Measurements from ENCODE around the gene FAM174B. TPM values are rescaled to one million over a fixed set of nuclear protein-coding genes. Genes with fewer than 3 reads are reported as not detected.

The FAM174B gene
- total and polyA plus RNA-seq, 2 donors from 2014 or later = 9.8 to 13.8 TPM

DNA sequence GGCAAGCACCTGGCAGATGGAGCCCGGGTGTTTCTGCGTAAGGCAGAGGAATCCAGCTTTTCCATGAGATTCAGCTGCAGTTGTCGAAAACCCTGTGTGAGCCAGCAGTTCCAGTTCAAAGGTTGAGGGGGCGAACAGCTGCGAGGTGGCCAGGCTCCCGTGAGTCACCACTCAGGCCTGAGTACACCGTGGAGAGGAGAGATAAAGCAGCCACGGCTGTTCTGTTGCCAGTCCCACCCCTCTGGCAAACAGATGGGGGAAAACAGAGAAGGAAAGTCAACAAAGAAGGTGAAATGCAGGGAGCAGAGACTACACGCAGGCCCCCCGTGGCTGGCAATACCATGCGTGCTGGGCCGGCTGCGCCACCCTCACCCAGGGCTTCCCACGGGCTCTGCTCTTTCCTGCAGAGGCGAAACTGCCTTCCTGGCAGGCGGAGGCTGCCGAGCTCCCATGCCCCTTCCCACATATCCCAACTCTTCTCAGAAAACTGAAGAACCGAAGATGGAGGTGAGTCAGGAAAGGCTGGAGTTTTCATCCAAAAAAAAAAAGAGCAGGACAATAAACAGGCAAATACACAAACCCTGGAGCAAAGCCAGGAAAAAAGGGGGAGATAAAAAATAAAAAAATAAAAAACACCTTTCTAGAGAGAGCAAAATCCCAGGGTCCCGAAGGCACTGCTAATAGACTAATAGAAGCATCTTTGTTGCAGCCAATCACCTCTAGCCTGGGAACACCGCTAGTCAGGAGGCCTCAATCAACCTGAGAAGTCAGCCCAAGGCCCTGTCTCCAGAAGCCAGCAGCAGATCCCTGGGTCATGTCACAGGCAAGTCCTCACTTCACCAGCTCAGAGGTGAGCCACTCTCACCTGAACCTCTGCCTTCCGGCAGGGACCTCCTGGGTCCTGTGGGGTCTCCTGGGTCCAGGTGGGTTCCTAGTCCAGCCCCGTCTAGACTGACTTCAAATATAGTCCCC is 37.7 kb downstream of the FAM174B start:
- Histone ChIP-seq H3K36me3 (ENCODE audit: control insufficient read depth in 2 of 3, insufficient read depth in 3 of 3, low read length in 3 of 3) (no peaks in the 10 kb centered on the region), H3K27me3 (ENCODE audit: control insufficient read depth, insufficient read depth, low read length) (no peaks in the 10 kb centered on the region), H3K27ac (ENCODE audit: low read depth in 2 of 2, low read length in 2 of 2) (no peak overlapping the region), H3K4me3 (ENCODE audit: low read length in 3 of 3) (no peak overlapping the region), H3K9me3 (ENCODE audit: control insufficient read depth in 2 of 3, insufficient read depth in 1 of 3, low read length in 3 of 3) (no peaks in the 10 kb centered on the region), H3K4me1 (ENCODE audit: control insufficient read depth in 2 of 3, insufficient read depth in 2 of 3, low read depth in 1 of 3, low read length in 3 of 3) (no peaks in the 10 kb centered on the region), H3K9ac (ENCODE audit: low read length in 3 of 3) (no peak overlapping the region)
- intact Hi-C loops (cut with DNase I) = no loop called here
- FAIRE-seq = no peak
- TF ChIP-seq, protein P1, sequence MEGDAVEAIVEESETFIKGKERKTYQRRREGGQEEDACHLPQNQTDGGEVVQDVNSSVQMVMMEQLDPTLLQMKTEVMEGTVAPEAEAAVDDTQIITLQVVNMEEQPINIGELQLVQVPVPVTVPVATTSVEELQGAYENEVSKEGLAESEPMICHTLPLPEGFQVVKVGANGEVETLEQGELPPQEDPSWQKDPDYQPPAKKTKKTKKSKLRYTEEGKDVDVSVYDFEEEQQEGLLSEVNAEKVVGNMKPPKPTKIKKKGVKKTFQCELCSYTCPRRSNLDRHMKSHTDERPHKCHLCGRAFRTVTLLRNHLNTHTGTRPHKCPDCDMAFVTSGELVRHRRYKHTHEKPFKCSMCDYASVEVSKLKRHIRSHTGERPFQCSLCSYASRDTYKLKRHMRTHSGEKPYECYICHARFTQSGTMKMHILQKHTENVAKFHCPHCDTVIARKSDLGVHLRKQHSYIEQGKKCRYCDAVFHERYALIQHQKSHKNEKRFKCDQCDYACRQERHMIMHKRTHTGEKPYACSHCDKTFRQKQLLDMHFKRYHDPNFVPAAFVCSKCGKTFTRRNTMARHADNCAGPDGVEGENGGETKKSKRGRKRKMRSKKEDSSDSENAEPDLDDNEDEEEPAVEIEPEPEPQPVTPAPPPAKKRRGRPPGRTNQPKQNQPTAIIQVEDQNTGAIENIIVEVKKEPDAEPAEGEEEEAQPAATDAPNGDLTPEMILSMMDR (IDR thresholded peaks at IDR 0.05; ENCODE audit: borderline replicate concordance, extremely low read depth, insufficient read depth) = no peak
- peak in 1 of 5 donors; percentile 24 for DNase-seq

DNA sequence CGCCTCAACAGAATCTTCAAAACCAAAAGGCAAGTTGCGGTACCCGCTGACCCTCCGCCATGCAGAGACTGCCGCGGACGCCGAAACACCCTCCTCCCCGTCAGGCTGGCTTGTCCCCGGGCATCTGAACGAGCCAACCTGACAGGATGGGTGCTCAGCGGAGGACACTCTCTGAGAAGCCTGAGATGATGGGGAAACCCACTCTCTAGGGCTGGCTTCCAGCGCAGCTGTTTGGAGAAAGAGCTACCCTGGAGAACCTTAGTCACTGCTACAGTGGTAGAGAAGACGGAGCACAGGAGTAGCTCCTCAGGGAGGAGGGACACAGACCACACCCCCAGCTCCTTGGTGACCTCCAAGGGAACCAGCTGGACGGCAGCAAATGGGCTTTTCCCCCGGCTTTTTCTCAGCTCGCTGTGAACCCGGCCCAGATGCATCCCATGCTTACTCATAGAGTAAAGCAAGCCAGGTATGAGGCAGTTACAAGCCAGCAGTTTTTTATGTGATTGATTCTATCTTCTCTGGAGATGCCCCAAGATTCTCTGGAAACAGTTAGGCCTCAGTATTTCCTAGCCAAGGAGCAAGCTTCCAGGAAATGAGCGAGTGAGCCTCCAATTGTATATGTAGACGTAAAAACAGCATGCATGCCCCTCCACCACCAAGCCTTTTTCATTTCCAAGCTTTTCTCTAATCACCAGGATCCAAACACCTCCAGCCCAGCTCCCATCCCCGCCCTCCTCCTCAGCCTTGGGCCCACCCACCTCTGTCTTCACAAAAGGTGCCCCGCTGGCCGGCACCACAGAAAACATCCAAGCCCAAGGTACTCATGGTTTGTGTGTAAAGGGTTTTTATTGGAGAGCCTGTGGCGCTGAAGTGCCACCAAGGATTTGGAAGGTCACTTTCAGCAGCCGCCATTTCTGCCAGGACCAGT is 38.7 kb downstream of the FAM174B start:
- FAIRE-seq = no peak
- H3K27ac ChIP-seq (ENCODE audit: low read depth in 2 of 2, low read length in 2 of 2) = no peak overlapping the region
- H3K9me3 ChIP-seq (ENCODE audit: control insufficient read depth in 2 of 3, insufficient read depth in 1 of 3, low read length in 3 of 3) = no peaks in the 10 kb centered on the region
- no peaks in the 10 kb centered on the region for H3K27me3 ChIP-seq (ENCODE audit: control insufficient read depth, insufficient read depth, low read length)
- no peak overlapping the region for H3K4me3 ChIP-seq (ENCODE audit: low read length in 3 of 3)
- no peak overlapping the region for H3K9ac ChIP-seq (ENCODE audit: low read length in 3 of 3)
- TF ChIP-seq, protein P1 (IDR thresholded peaks at IDR 0.05; ENCODE audit: borderline replicate concordance, extremely low read depth, insufficient read depth) = no peak
- no peaks in the 10 kb centered on the region for H3K36me3 ChIP-seq (ENCODE audit: control insufficient read depth in 2 of 3, insufficient read depth in 3 of 3, low read length in 3 of 3)
- intact Hi-C loops (cut with DNase I) = no loop called here
- peak in 1 of 5 donors; percentile 33 for DNase-seq
- no peaks in the 10 kb centered on the region for H3K4me1 ChIP-seq (ENCODE audit: control insufficient read depth in 2 of 3, insufficient read depth in 2 of 3, low read depth in 1 of 3, low read length in 3 of 3)

DNA sequence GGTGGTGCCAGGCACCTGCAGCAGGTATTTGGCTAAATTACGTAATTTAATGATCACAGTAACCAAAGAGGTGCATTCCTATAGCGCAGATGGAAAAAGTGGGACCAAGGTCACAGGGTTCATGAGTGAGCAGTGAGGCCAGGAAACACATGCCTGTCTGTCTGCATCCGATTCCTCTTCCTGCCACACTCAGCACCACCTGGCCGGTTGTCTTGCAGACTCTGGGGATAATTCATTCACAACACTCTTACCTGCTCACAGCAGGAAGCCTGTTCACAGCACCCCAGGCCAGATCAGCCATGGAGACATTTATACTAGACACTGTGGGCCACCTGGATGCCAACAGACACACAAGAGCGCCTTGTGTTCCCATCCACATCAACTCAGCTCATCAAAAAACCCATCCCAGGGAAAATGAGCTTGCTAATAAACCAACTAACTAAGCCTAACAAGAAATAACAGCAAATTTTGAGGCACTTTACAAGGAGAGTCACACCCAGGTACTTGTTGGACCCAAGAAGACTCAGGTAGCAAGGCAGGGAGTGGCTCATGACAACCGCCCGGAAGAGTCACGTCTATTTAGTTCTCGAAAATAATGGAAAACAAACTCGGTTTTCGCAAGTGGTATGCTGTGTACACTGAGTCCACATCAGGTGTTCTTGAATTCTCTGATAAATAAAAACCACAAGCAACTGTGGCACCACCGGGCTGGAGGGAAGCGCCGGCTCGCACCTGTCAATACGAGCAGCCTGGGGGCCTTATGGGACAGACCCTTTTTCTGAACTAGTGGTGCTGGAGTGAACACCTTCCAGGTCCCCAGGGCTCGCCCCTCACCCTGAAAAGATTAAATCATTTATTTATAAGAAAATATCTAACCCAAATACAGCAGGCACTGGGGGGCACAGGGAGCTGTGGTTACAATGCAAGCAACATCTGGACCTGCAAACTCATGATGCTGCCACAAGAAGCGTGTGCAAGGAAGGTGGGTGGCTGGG is 40.5 kb downstream of the FAM174B start:
- Histone ChIP-seq H3K27ac (ENCODE audit: low read depth in 2 of 2, low read length in 2 of 2) (no peak overlapping the region), H3K4me3 (ENCODE audit: low read length in 3 of 3) (no peak overlapping the region), H3K36me3 (ENCODE audit: control insufficient read depth in 2 of 3, insufficient read depth in 3 of 3, low read length in 3 of 3) (no peaks in the 10 kb centered on the region), H3K4me1 (ENCODE audit: control insufficient read depth in 2 of 3, insufficient read depth in 2 of 3, low read depth in 1 of 3, low read length in 3 of 3) (no peaks in the 10 kb centered on the region), H3K27me3 (ENCODE audit: control insufficient read depth, insufficient read depth, low read length) (no peaks in the 10 kb centered on the region), H3K9me3 (ENCODE audit: control insufficient read depth in 2 of 3, insufficient read depth in 1 of 3, low read length in 3 of 3) (no peaks in the 10 kb centered on the region), H3K9ac (ENCODE audit: low read length in 3 of 3) (no peak overlapping the region)
- FAIRE-seq (no peak), DNase-seq (no peak)
- intact Hi-C loops (cut with DNase I) = no loop called here
- TF ChIP-seq, protein P1 (IDR thresholded peaks at IDR 0.05; ENCODE audit: borderline replicate concordance, extremely low read depth, insufficient read depth) = no peak
